ENCODE measurements around the gene UBE2O.

UBE2O gene

GRCh38 chr17:76357597-76358158 lies 95.3 kb downstream of the UBE2O start:
- H3K4me3 ChIP-seq (ENCODE audit: low read depth, low read length) = no peak overlapping the region
- no peak for TF ChIP-seq CTCF (IDR thresholded peaks at IDR 0.05; ENCODE audit: low read depth, low read length)

- H3K4me3 ChIP-seq (ENCODE audit: low read depth, low read length) = no peak overlapping the region
- TF ChIP-seq CTCF (IDR thresholded peaks at IDR 0.05; ENCODE audit: low read depth, low read length) = no peak
These were observed 96.0 kb downstream of the UBE2O start for GRCh38 chr17:76356803-76357456.

GRCh38 chr17:76354747-76355310 lies 98.1 kb downstream of the UBE2O start:
- TF ChIP-seq CTCF (IDR thresholded peaks at IDR 0.05; ENCODE audit: low read depth, low read length) = no peak

GRCh38 chr17:76354317-76354729 lies 98.6 kb downstream of the UBE2O start:
- no peak for TF ChIP-seq CTCF (IDR thresholded peaks at IDR 0.05; ENCODE audit: low read depth, low read length)
- H3K4me3 ChIP-seq (ENCODE audit: low read depth, low read length) = peak overlapping the region; percentile 85

More at GRCh38 chr17:76354747-76355310, 98.1 kb downstream of the UBE2O start:
- no peak overlapping the region for H3K4me3 ChIP-seq (ENCODE audit: low read depth, low read length)

- peak; percentile 43 for TF ChIP-seq CTCF (IDR thresholded peaks at IDR 0.05; ENCODE audit: low read depth, low read length)
- peak within 1 kb of the TSS; percentile 85 for H3K4me3 ChIP-seq (ENCODE audit: low read depth, low read length)
These were observed 99.2 kb downstream of the UBE2O start, which contains the start of gene PRPSAP1 for GRCh38 chr17:76353599-76354316. Gene PRPSAP1 (minus strand): TSS chr17:76353916. CDS start chr17:76353703, 213 bp downstream.

GRCh38 chr17:76353004-76353598 lies 99.9 kb downstream of the UBE2O start:
- peak overlapping the region; percentile 85 for H3K4me3 ChIP-seq (ENCODE audit: low read depth, low read length)
- TF ChIP-seq CTCF (IDR thresholded peaks at IDR 0.05; ENCODE audit: low read depth, low read length) = no peak

All from WI38 (cell line).